WERI-Rb-1 (cell line): ENCODE results near the gene TJP3.
A peak's percentile ranks its signal among the peaks of the same experiment; 100 is the strongest.

Experiments
- DNase-seq: peaks from one replicate; pipeline ENCODE4 v3.0.0-alpha.2; 2020
- H3K27ac ChIP-seq: fragments of 250-450 bp; sonication (Bioruptor Pico); 2 replicates; pipeline ENCODE4 v1.5.1; 2020; ENCODE audit warnings: mild to moderate bottlenecking, moderate library complexity
- H3K27me3 ChIP-seq: fragments of 250-450 bp; sonication (Bioruptor Pico); 2 replicates; pipeline ENCODE4 v1.5.1; 2021; ENCODE audit warnings: mild to moderate bottlenecking, low read depth, moderate library complexity; ENCODE audit not compliant: insufficient read depth, severe bottlenecking
- H3K36me3 ChIP-seq: fragments of 250-450 bp; sonication (Bioruptor Pico); 2 replicates; pipeline ENCODE4 v1.5.1; 2020; ENCODE audit warnings: mild to moderate bottlenecking, moderate library complexity
- H3K4me3 ChIP-seq: 2 replicates; pipeline ENCODE4 v1.5.1; 2011; ENCODE audit warnings: low read depth, mild to moderate bottlenecking, control low read depth, low read length
- H3K9me3 ChIP-seq: fragments of 250-450 bp; sonication (Bioruptor Pico); 2 replicates; pipeline ENCODE4 v1.5.1; 2021; ENCODE audit warnings: mild to moderate bottlenecking, moderate library complexity; ENCODE audit not compliant: severe bottlenecking
- TF ChIP-seq, protein P1 (sequence below): IDR thresholded peaks from 2 replicates; pipeline ENCODE4 v1.5.1; 2011; ENCODE audit warnings: low read depth, mild to moderate bottlenecking, control low read depth, inconsistent platforms, low read length

Gene TJP3

DNA sequence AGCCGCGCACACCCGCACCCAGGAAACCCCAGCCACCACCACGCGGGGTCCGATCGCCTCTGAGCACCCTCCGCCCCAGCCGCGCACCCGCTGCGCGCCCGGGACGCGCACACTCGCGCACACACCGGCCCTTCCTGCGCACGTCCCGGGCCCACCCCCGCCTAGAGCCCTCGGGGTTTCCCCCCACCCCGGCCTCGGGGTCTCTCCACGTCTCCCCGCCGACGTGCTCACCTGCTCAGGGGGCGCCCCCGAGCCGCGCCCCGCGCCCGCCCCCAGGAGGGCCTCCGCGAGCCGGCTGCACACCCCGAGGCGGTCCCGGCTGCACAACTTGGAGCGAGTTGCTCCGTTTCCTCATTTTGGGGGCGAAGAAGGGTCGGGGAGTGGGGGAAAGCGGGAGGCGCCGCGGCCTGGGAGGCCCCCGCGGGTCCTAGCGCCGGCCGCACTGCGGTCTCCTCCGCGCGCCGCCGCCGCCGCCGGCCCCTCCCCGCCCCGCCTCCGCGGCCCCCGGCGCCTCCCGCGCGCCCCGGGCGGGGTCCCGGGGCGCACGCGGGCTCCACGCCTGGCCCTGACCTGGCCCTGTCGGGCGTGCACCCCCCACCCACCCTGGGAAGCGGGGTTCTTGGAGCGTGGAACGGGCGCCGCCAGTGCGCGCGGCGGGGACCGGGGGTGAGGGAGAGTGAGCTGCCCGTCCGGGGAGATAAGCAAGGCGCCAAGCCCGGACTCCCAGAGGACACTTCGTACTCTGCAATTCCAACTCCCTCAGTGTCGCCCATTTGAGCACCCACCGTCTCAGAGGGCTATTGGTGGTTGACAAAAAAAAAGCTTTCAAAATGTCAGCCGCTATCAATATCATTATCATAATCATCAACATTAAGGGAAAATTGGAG, 78.0 kb downstream of the TJP3 start, which contains the start of gene MATK:
TSS of gene MATK (minus strand) at position 444 of the 887 bp plus-strand sequence. CDS start 1,246 bp downstream, outside the sequence.
- DNase-seq: no peak
- H3K36me3 ChIP-seq: peaks cover 31% of the 10 kb centered on the region
- H3K4me3 ChIP-seq: peak within 1 kb of the TSS; percentile 79
- peak within 1 kb of the TSS; percentile 88 for H3K27ac ChIP-seq
- TF ChIP-seq, protein P1, sequence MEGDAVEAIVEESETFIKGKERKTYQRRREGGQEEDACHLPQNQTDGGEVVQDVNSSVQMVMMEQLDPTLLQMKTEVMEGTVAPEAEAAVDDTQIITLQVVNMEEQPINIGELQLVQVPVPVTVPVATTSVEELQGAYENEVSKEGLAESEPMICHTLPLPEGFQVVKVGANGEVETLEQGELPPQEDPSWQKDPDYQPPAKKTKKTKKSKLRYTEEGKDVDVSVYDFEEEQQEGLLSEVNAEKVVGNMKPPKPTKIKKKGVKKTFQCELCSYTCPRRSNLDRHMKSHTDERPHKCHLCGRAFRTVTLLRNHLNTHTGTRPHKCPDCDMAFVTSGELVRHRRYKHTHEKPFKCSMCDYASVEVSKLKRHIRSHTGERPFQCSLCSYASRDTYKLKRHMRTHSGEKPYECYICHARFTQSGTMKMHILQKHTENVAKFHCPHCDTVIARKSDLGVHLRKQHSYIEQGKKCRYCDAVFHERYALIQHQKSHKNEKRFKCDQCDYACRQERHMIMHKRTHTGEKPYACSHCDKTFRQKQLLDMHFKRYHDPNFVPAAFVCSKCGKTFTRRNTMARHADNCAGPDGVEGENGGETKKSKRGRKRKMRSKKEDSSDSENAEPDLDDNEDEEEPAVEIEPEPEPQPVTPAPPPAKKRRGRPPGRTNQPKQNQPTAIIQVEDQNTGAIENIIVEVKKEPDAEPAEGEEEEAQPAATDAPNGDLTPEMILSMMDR: no peak
- no peaks in the 10 kb centered on the region for H3K27me3 ChIP-seq
- H3K9me3 ChIP-seq: peaks cover 12% of the 10 kb centered on the region

DNA sequence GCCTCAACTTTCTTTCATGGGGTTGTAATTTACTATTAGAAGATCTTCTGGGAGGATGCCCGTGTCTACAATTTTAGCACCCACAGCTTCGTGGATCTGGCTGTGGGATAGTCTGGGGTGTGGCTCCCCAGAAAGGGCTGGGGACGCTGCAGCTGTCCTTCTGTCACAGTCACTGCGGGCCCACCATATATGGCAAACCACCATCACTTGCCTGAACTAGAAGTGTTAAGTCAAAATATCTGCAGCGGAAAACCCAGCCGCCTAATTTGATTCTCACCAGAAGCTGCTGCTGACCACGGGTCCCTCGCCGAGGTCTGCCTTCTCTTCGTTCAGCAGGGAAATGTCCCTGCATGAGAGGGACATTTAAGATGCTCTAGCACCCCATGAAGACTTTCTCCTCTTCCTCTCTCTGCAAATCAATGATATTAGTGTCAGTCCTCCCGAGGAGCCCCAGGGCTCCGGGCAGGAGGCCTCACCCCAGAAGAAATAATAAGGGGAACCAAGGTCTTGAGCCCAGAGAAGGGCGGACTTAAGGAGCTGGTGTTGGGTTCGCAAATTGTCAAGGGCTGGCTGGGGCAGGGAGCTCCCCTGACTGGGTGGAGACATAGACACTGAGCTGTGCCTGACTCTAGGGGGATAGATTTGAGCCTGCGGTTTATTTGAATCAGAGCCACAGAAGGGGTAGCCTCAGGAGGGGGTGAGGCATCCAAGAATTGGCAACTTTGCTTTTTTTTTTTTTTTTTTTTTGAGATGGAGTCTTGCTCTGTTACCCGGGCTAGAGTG, 81.0 kb downstream of the TJP3 start:
- H3K9me3 ChIP-seq: no peaks in the 10 kb centered on the region
- TF ChIP-seq, protein P1: no peak
- no peak overlapping the region for H3K4me3 ChIP-seq
- DNase-seq: no peak
- no peaks in the 10 kb centered on the region for H3K27me3 ChIP-seq
- H3K36me3 ChIP-seq: peaks cover 1% of the 10 kb centered on the region
- H3K27ac ChIP-seq: no peak overlapping the region

DNA sequence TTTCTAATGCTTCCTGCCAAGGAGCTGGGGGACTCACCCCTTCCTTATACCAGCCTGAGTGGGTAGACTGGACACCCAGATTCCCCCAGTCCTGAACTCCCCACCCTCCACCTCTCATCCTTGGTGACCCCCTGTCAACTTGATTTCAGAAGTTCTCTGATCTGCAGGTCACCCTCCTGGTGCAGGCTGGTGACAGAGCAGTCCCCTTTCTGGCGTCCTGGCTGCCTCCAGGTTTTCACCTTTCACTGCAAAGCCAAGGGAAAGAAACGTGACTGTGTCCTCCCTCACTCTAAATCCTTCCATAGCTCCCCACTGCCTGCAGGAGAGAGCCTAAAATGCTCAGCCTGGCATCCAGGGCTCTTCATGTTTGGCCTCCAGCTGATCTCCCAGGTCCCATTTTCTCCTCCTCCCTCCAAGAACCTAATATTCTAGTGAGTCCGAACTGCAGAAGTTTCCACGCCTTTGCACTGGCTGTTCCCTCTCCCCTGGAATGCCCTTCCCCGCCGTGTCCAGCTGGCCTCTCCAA, 82.1 kb downstream of the TJP3 start:
- no peaks in the 10 kb centered on the region for H3K27me3 ChIP-seq
- no peaks in the 10 kb centered on the region; the same call in 1 of the 2 replicates for H3K36me3 ChIP-seq
- no peak overlapping the region for H3K4me3 ChIP-seq
- no peak for DNase-seq
- no peak overlapping the region for H3K27ac ChIP-seq
- TF ChIP-seq, protein P1: no peak
- H3K9me3 ChIP-seq: no peaks in the 10 kb centered on the region

DNA sequence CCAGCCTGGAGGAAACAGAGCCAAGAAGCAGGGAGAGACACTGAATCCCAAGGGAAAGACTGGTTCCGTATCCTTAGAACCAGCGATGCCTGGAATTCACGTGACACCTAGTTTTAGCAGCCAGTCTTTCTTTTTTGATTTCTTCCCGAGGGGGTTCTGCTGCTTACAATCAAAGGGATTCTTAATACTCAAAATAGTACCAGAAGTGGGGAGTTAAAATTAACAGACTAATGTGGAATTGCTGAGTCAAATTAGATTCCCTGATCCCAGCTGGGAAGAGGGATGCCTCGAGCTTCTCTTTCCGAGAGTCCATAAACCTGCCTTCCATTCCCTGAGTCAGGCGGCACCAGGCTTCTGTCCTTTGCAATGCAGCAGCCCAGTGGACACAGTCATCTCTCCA, 82.8 kb downstream of the TJP3 start:
- Histone ChIP-seq H3K36me3 (no peaks in the 10 kb centered on the region; the same call in 1 of the 2 replicates), H3K27ac (no peak overlapping the region), H3K4me3 (no peak overlapping the region), H3K9me3 (peaks cover under 1% of the 10 kb centered on the region), H3K27me3 (no peaks in the 10 kb centered on the region)
- no peak for DNase-seq
- TF ChIP-seq, protein P1: no peak

DNA sequence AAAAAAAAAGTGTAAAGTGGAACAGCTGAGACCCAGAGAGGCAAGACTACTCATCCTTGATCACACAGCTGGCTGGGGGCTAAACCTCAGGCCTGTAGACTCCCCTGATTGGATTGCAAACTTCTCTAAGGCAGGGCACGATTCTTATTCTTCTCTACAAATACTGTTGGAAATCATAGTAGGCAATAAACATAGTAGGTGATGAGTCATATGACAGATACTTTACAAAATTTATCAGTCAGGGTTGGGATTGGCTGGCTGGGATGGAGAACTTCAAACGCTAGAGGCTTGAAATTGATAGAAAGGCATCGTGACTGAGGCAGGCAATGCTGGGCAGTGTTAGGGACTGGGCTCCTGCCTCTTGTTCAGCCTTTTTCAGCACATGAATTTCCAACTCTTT, 83.9 kb downstream of the TJP3 start:
- Histone ChIP-seq H3K9me3 (peaks cover 9% of the 10 kb centered on the region), H3K27ac (no peak overlapping the region), H3K4me3 (no peak overlapping the region), H3K27me3 (no peaks in the 10 kb centered on the region), H3K36me3 (no peaks in the 10 kb centered on the region)
- TF ChIP-seq, protein P1: no peak
- no peak for DNase-seq
